GM19438 (cell line): ENCODE results near the gene PCBD1.

ENCODE experiments used
- ATAC-seq: cut with Tn5 transposase; IDR thresholded peaks from one replicate; pipeline ENCODE4 v1.9.1; 2021; ENCODE audit warnings: low read depth; ENCODE audit not compliant: unreplicated experiment

The PCBD1 gene

GRCh38 chr10:70905071-70906021 lies 17.0 kb upstream of the PCBD1 start:
- ATAC-seq, result no peak

DNA sequence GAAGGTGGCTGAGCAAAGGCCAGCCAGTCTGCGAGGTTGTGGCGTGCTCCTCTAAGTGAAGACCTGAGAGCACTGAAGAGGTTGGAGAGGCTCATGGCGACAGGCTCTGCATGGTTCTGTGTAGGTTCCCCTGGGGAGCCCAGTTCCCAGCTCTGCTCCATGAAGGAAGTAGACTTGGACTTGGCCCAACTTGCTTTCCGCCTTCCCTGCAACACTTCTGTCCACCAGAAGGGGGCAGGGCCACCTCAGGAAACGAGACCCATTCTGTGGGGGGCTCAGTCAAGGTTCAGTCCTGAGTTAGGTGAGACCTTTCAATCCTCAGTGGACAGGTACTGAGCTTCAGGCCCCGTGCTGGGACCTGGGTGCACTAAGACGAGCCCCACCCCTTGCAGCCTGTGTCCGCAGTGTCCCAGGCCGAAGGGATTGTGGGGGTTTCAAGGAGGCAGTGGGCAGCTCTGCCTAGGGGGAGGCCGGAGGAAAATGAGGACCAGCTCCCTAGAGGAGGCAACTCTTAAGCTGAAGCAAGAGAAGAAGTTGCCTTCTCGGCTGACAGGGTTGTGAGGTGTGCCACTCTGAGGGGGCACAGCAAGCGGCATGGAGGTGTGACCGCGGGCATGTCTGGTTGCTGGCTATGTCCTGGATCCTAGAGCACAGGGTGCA lies 15.0 kb upstream of the PCBD1 start:
- no peak for ATAC-seq

DNA sequence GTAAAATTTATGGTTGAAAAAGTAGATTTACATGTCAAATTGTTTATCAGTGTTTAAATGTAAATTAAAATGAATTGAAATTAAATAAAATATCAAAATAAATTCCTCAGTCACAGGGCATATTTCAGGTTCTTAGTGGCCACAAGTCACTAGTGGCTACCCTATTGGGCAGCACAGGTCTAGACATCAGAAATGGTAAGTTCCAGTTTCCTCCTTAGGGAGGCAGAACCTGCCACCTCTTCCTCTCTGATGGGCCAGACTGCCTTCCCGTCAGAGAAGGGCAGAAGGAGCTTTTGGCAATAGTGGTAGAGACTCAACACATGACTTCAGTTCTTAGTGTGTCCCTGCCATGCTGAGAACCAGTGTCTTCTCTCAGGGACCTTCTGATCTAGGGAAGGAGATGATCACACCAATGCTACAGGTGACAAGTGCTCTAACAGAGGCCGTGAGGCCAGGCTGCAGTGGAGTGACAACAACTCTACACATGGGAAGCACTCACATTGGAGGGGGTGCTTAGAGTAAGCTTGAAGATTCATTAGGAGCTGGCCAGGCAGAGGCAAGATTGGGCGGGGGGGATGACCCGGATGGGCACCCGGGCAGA lies 14.4 kb upstream of the PCBD1 start:
- ATAC-seq, result no peak

GRCh38 chr10:70901276-70901878 lies 13.0 kb upstream of the PCBD1 start:
- ATAC-seq, result no peak

GRCh38 chr10:70899096-70899495 lies 10.7 kb upstream of the PCBD1 start:
- ATAC-seq, result no peak

DNA sequence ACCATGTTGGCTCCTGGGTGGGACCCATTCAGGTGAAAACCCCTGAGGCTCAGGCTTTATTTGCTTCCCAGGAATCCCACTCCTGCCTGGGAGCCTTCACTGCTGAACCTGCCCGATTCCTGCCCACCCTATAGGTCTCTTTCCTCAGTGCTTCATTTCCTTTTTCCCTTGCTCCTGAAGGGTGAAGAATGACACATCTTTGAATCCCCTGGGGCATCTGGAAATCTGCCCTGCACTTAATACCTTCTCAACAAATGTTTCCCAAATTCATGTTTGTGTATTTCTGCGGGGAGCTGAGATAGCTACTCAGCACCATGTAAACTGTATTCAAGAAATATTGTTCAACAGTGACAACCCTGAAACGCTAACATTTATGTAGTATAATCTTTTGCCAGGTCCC lies 10.3 kb upstream of the PCBD1 start:
- no peak for ATAC-seq

DNA sequence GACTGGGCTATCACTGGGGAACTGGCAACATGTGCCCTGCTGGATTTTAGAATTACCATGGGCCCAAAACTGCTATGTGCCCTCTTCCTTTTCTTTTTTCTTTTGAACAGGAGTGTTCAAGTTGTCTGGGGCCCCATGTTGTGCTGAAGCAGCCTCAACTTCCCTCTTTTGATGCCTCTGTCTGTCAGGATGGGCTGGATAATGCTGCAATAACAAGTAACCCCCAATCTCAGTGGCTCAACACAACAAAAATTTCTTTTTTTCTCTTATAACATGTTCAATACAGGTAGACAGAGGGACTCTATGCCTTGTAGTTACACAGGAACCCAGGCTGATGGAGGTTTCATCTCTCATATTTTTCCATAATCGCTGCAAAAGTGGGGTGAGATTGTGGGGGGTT lies 8.2 kb upstream of the PCBD1 start:
- ATAC-seq, result no peak

DNA sequence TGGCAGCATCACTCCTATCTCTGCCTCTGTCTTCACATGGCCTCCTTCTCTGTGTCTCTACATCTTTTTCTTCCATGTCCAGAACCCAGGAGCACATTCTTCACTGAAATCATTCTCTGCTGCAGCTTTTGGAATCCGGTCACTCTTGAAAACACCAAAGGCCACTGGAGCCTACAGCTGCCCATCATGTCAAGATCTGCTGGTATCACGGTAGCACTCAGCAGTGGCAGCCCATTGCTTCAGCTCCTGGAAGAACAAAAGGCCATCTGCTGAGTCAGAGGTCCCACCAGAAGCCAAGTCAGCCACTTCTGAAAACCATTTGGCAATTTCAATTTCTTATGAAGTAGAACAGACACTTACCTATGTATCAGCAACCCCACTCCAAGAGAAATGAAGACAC lies 6.1 kb upstream of the PCBD1 start:
- no peak for ATAC-seq

DNA sequence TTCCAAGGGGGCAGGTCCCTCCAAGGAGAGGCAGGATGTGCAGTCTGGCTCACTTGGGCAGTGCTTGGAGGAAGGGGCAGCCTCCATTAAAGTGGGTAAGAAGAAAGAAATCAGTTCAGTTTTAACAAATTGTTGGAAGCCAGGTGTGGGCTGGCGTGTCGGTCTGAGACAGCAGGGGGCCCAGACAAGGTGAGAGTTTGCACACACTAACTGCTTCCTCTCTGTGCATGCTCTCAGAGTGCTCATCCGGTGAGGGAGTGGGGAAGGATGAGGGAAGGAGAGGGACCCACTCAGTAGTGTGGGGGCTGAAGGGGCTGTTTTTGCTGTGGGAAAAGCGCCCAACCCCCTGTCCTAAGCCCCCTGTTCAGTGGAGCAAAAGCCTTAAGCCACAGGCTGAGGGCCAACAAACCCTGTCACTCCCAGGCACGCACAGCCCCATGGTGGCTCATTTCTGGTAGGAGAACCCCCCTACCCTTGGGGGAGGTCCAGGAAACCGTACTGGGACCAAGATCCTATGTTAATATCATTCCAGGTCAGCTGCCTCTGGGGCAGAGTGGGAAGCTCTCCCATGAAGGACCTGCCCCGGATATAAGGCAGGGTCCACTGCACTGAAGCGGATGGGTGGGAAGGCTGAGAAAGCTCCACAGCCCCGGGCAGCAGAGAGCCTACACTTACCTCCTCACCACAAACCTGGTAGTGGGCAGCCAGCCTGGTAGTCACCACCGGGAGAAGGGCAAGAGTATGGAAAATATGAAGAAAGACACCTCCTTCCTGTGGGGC lies 5.1 kb upstream of the PCBD1 start:
- no peak for ATAC-seq

DNA sequence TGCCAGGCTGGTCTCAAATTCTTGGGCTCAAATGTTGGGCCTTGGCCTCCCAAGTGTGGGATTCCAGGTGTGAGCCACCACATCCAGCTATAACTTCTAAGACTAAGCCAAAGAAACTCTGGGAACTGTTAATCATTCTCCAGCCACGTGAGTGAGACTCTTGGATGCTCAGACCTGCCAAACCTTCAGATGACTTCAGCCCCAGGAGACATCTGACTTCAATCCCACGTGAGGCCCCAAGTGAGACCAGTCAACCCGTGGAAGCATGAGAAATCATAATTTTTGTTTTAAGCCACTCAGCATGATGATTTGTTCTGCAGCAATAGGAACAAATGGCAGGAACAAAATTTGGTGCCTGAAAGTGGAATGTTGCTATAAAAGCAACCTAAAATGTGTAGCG lies 4.3 kb upstream of the PCBD1 start:
- no peak for ATAC-seq

DNA sequence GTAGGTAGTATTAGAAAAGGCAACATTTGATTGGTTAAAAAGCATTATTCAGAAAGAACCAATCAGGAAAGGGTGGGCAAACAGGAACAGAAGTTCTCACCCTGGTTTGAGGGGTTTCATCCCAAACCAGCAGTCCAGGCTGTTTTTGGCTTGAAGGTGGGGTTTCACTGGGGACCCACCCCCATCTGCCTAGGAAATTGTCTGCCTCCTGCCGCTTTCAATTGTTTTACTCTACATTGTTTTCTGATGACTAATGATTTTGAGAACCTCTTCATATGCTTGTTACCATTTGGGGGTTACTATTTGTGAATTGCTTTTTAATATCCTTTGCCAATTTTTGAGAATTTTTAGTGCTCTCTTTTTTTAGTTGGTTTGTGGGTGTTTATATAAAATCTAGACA lies 3.3 kb upstream of the PCBD1 start:
- ATAC-seq, result no peak

DNA sequence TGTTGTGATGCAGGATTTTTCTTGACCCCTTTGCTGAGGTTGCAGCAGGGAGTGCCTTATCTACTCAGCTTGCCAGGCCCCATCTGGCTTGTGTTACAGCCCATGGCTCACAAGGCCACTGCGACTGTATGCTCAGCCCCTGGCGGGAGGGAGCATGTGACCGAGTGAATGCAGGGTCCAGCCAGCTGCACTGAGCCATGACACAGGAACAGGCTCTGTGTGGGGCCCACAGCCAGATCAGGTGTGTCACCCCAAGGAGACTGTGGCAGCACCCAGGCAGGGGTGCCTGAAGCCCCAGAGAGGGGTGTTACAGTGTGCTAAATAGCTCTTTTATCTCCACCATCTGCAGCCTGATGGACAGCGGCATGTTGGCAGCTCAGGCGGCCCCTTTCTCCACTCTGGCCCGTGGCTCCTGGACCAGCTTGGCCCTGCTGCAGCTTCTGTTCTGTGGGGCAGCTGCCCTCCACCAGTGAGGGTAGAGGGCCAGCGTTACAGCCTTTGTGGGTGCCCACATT lies 2.6 kb upstream of the PCBD1 start:
- ATAC-seq, result no peak

- no peak for ATAC-seq
Measured at GRCh38 chr10:70889291-70889690, 926 bp upstream of the PCBD1 start.

DNA sequence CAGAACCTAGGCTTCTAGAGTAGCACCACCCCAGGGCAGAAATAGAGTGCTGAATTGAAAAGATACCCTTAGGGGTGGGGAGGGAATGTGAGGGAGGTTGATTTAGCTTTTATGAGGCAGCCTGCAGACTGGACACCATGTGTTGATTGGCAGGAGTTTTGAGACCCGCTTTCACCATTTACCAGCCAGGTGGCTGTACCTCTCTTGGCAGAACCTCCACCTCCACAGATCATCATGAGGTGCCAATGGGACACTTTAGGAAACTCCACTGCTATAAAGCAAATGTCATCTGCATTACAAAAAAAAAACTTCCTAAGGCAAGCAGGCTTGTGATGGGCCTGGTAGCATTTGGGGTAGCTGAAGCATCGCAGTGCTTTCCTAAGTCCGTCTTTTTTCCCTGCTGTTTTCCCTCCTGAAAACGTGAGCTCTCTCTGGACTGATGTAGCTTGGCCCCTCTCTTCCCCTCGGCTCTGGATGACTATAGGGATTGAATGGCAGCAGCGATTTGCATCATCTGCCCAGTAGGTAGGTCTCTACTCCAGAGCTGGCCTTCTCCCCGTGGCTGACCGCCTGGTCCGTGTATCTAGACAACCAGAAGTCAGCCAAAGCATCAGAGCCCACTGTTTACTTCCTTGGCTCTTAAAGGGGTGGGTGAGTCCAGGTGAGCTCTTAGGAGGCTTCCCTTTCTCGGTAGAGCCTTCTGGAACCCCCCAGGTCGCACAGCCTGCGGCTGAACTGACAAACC lies 1.3 kb downstream of the PCBD1 start:
- ATAC-seq, result no peak

GRCh38 chr10:70885931-70886903 lies 2.1 kb downstream of the PCBD1 start:
- ATAC-seq, result no peak

GRCh38 chr10:70885481-70885880 lies 2.9 kb downstream of the PCBD1 start:
- ATAC-seq, result no peak

- no peak for ATAC-seq
Measured at GRCh38 chr10:70884741-70885140, 3.6 kb downstream of the PCBD1 start.

DNA sequence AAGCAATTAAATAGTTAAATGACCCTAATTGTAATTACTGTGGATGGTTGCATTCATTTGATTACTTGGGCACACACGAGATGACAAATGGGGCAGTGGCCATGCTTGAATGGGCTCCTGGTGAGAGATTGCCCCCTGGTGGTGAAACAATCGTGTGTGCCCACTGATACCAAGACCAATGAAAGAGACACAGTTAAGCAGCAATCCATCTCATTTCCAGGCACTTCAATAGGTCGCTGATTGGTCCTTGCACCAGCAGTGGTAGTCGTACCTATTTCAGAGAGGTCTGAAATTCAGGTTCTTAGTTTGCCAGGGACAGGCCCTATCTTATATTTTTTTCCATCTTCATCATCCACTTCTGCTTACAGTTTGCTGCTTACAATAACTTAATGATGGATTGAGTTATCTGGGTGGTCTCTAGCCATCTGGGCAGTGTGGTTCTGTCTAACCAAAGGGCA lies 8.3 kb downstream of the PCBD1 start:
- no peak for ATAC-seq
